Femur (tissue), 1 donor: ENCODE data around the gene PRCD.

Source experiments
- DNase-seq: peaks from one replicate; pipeline ENCODE4 v3.0.0-alpha.2; 2017

The PRCD gene

GRCh38 chr17:76575570-76575969, 35.7 kb downstream of the PRCD start:
- no peak for DNase-seq

GRCh38 chr17:76576189-76576588, 36.3 kb downstream of the PRCD start:
- no peak for DNase-seq

GRCh38 chr17:76577876-76578275, 38.0 kb downstream of the PRCD start:
- DNase-seq = no peak

- DNase-seq = no peak
These were observed 38.5 kb downstream of the PRCD start for GRCh38 chr17:76578376-76578775.

GRCh38 chr17:76579281-76579680, 39.4 kb downstream of the PRCD start:
- DNase-seq = no peak

GRCh38 chr17:76581515-76581914, 41.7 kb downstream of the PRCD start:
- no peak for DNase-seq

GRCh38 chr17:76582660-76583059, 42.8 kb downstream of the PRCD start:
- DNase-seq = no peak

GRCh38 chr17:76584427-76585032, 44.7 kb downstream of the PRCD start:
- no peak for DNase-seq

GRCh38 chr17:76585033-76585648, 45.3 kb downstream of the PRCD start:
- peak; percentile 40 for DNase-seq

- peak; percentile 57 for DNase-seq
These were observed 46.1 kb downstream of the PRCD start, which contains the start of gene ST6GALNAC2 for GRCh38 chr17:76585649-76586593. Gene ST6GALNAC2 (minus strand): TSS chr17:76585860. CDS start chr17:76585808, 52 bp downstream.

- DNase-seq = no peak
These were observed 47.1 kb downstream of the PRCD start for GRCh38 chr17:76586741-76587487.

GRCh38 chr17:76588182-76588581, 48.3 kb downstream of the PRCD start:
- no peak for DNase-seq

- no peak for DNase-seq
These were observed 53.6 kb downstream of the PRCD start for GRCh38 chr17:76593384-76593826.

- DNase-seq = no peak
These were observed 54.1 kb downstream of the PRCD start for GRCh38 chr17:76593959-76594358.

- DNase-seq = no peak
These were observed 54.8 kb downstream of the PRCD start for GRCh38 chr17:76594690-76595089.
